HCT116 (cell line): ENCODE results near the gene TNFRSF12A. TPM values are rescaled to one million over a fixed set of nuclear protein-coding genes. Genes with fewer than 3 reads are reported as not detected.

Source experiments
- ATAC-seq: fragments of 200-7000 bp; cut with Tn5 transposase; 2 replicates; pipeline ENCODE4 v1.9.1; 2020; ENCODE audit warnings: mild to moderate bottlenecking, moderate library complexity
- BruUV-seq: library from RNA; stranded (reverse); fragments of 400-500 nt; replicated peaks from 2 replicates; lab custom pipeline; 2021; lab: Mats Ljungman, UMichigan
- CTCF ChIA-PET: fragments of 300-600 bp; sonication (Branson Sonifier 250); formaldehyde crosslinking; loops from one replicate; lab custom pipeline; 2021; ENCODE audit warnings: antibody characterized with exemption; lab: Charles Lee
- POLR2A ChIA-PET: fragments of 300-600, 350-600 bp; sonication (Branson Sonifier 250); formaldehyde crosslinking; loops from one replicate; lab custom pipeline; 2021; ENCODE audit warnings: antibody characterized with exemption; lab: Charles Lee
- RAD21 ChIA-PET, 2 experiments: fragments of 300-600 bp; sonication (Branson Sonifier 250); formaldehyde crosslinking; loops; one replicate each; lab custom pipeline; 2023; ENCODE audit warnings: low total read pairs in 2 of 2; ENCODE audit not compliant: uncharacterized antibody in 2 of 2, unreplicated experiment in 2 of 2, low non-redundant PET in 1 of 2; lab: Charles Lee
- DNase-seq: peaks from one replicate; pipeline ENCODE4 v3.0.0-alpha.2; 2010; ENCODE audit warnings: low read depth, low spot score
- H2AFZ ChIP-seq: fragments of 200-600 bp; shearing (Covaris generic), sonication (generic); 2 replicates; pipeline ENCODE4 v1.6.1; 2017; ENCODE audit warnings: low read depth, mixed run types, mixed read lengths, antibody characterized with exemption, low read length; ENCODE audit not compliant: poor library complexity, severe bottlenecking
- H3K27ac ChIP-seq: 2 replicates; pipeline ENCODE4 v1.5.1; 2012; ENCODE audit warnings: low read depth, low read length
- H3K27me3 ChIP-seq: fragments of 200-600 bp; sonication (generic); 2 replicates; pipeline ENCODE4 v1.6.1; 2016; ENCODE audit warnings: mixed run types, low read length, mixed read lengths; ENCODE audit not compliant: insufficient read depth
- H3K36me3 ChIP-seq, 2 experiments: fragments of 200-500 bp in 1 of 2; fragments of 200-600 bp in 1 of 2; sonication (Bioruptor generic) in 1 of 2; sonication (generic) in 1 of 2; 2 replicates each; pipeline versions ENCODE4 v1.5.1 to v1.6.1; 2014 to 2016; ENCODE audit warnings: low read length in 2 of 2, inconsistent platforms in 1 of 2, mixed read lengths in 1 of 2, mixed run types in 1 of 2; ENCODE audit not compliant: insufficient read depth in 2 of 2, control insufficient read depth in 1 of 2
- H3K4me1 ChIP-seq, 2 experiments: fragments of 200-600 bp in 1 of 2; sonication (generic) in 1 of 2; 2 replicates each; pipeline versions ENCODE4 v1.5.1 to v1.6.1; 2012 to 2017; ENCODE audit warnings: low read length in 2 of 2, inconsistent platforms in 1 of 2, mild to moderate bottlenecking in 1 of 2, mixed read lengths in 1 of 2, mixed run types in 1 of 2, moderate library complexity in 1 of 2; ENCODE audit not compliant: insufficient read depth in 2 of 2, control insufficient read depth in 1 of 2
- H3K4me2 ChIP-seq: fragments of 200-600 bp; sonication (generic); 2 replicates; pipeline ENCODE4 v1.6.1; 2017; ENCODE audit warnings: mixed run types, low read length, mixed read lengths
- H3K4me3 ChIP-seq, 2 experiments: fragments of 200-600 bp in 1 of 2; sonication (generic) in 1 of 2; replicated peaks in 1 of 2; 2 replicates each; pipeline ENCODE4 v1.5.1; 2011 to 2016; ENCODE audit warnings: low read length in 2 of 2, control low read depth in 1 of 2, low read depth in 1 of 2, mild to moderate bottlenecking in 1 of 2, mixed read lengths in 1 of 2, mixed run types in 1 of 2
- H3K79me2 ChIP-seq: fragments of 200-600 bp; sonication (generic); 2 replicates; pipeline ENCODE4 v1.6.1; 2017; ENCODE audit warnings: mild to moderate bottlenecking, mixed run types, low read length, moderate library complexity, mixed read lengths; ENCODE audit not compliant: insufficient read depth
- H3K9ac ChIP-seq: fragments of 200-600 bp; sonication (generic); 2 replicates; pipeline ENCODE4 v1.6.1; 2016; ENCODE audit warnings: low read length, mixed read lengths
- H3K9me2 ChIP-seq: fragments of 200-600 bp; sonication (generic), shearing (Covaris generic); 2 replicates; pipeline ENCODE4 v1.6.1; 2017; ENCODE audit warnings: mixed run types, mild to moderate bottlenecking, moderate library complexity; ENCODE audit not compliant: insufficient read depth
- H3K9me3 ChIP-seq, 2 experiments: fragments of 200-500 bp in 1 of 2; fragments of 200-600 bp in 1 of 2; sonication (Bioruptor generic) in 1 of 2; sonication (generic) in 1 of 2; 2 replicates each; pipeline ENCODE4 v1.6.1; 2014 to 2017; ENCODE audit warnings: low read length in 2 of 2, mixed read lengths in 2 of 2, inconsistent platforms in 1 of 2, low read depth in 1 of 2, mild to moderate bottlenecking in 1 of 2, mixed run types in 1 of 2, moderate library complexity in 1 of 2; ENCODE audit not compliant: control insufficient read depth in 1 of 2, insufficient read depth in 1 of 2
- H4K20me1 ChIP-seq: fragments of 200-600 bp; sonication (generic), shearing (Covaris generic); 2 replicates; pipeline ENCODE4 v1.6.1; 2017; ENCODE audit warnings: mixed run types, mild to moderate bottlenecking, moderate library complexity; ENCODE audit not compliant: insufficient read depth
- CBX3 ChIP-seq: IDR thresholded peaks from 2 replicates; pipeline ENCODE4 v1.6.1; 2012; ENCODE audit warnings: low read depth
- ELF1 ChIP-seq: IDR thresholded peaks from 2 replicates; pipeline ENCODE4 v1.6.1; 2012; ENCODE audit warnings: low read depth, borderline replicate concordance
- POLR2A ChIP-seq: IDR thresholded peaks from 2 replicates; pipeline ENCODE4 v1.7.0; 2011; ENCODE audit warnings: borderline replicate concordance; ENCODE audit not compliant: insufficient read depth, insufficient read length; ENCODE audit errors: extremely low read depth
- SIN3A ChIP-seq: IDR thresholded peaks from 2 replicates; pipeline ENCODE4 v1.6.1; 2012; ENCODE audit warnings: low read depth
- SRF ChIP-seq: IDR thresholded peaks from 2 replicates; pipeline ENCODE4 v1.6.1; 2012; ENCODE audit warnings: low read depth
- YY1 ChIP-seq: IDR thresholded peaks from 2 replicates; pipeline ENCODE4 v1.6.1; 2011; ENCODE audit warnings: low read length, low read depth, moderate library complexity, mild to moderate bottlenecking; ENCODE audit not compliant: insufficient replicate concordance; ENCODE audit errors: extremely low read depth
- ZNF274 ChIP-seq: fragments of 200-500 bp; sonication (Bioruptor generic); IDR thresholded peaks from 2 replicates; pipeline ENCODE4 v1.6.1; 2014; ENCODE audit warnings: mild to moderate bottlenecking, low read depth, low read length, inconsistent platforms
- intact Hi-C: fragments of 100-400 bp; cut with micrococcal nuclease; formaldehyde crosslinking; loops from 2 replicates; pipeline ENCODE4 v1.10.0; 2022
- total RNA-seq: library from RNA; stranded (reverse); gene quantifications from one replicate; pipeline ENCODE4 v1.2.1, GENCODE V29; 2021; ENCODE audit not compliant: unreplicated experiment
- TF ChIP-seq, protein P1 (sequence below): IDR thresholded peaks from 2 replicates; pipeline ENCODE4 v1.6.1; 2011; ENCODE audit warnings: mild to moderate bottlenecking, low read length, moderate library complexity; ENCODE audit not compliant: insufficient replicate concordance; ENCODE audit errors: extremely low read depth
- TF ChIP-seq, protein P2 (sequence below): IDR thresholded peaks from 2 replicates; pipeline ENCODE4 v1.6.1; 2012

TNFRSF12A gene
- total RNA-seq, 1 experiment from 2014 or later = 188 TPM

- H4K20me1 ChIP-seq = no peaks in the 10 kb centered on the region
- H3K9ac ChIP-seq = no peak overlapping the region
- no peak overlapping the region for H2AFZ ChIP-seq
- H3K9me3 ChIP-seq = no peaks in the 10 kb centered on the region
- CTCF ChIA-PET = interaction anchor here (1.1 kb wide), 1 partner anchor 46 kb away, joined by 3 read pairs; no protein-coding TSS in a partner anchor
- H3K27ac ChIP-seq = no peak overlapping the region
- no peaks in the 10 kb centered on the region for H3K36me3 ChIP-seq
- H3K27me3 ChIP-seq = no peaks in the 10 kb centered on the region
- no peak for TF ChIP-seq ELF1
- no peak for TF ChIP-seq SRF
- TF ChIP-seq, protein P1, sequence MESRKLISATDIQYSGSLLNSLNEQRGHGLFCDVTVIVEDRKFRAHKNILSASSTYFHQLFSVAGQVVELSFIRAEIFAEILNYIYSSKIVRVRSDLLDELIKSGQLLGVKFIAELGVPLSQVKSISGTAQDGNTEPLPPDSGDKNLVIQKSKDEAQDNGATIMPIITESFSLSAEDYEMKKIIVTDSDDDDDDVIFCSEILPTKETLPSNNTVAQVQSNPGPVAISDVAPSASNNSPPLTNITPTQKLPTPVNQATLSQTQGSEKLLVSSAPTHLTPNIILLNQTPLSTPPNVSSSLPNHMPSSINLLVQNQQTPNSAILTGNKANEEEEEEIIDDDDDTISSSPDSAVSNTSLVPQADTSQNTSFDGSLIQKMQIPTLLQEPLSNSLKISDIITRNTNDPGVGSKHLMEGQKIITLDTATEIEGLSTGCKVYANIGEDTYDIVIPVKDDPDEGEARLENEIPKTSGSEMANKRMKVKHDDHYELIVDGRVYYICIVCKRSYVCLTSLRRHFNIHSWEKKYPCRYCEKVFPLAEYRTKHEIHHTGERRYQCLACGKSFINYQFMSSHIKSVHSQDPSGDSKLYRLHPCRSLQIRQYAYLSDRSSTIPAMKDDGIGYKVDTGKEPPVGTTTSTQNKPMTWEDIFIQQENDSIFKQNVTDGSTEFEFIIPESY = no peak
- TF ChIP-seq, protein P2, sequence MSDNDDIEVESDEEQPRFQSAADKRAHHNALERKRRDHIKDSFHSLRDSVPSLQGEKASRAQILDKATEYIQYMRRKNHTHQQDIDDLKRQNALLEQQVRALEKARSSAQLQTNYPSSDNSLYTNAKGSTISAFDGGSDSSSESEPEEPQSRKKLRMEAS = no peak
- TF ChIP-seq ZNF274 = no peak
- TF ChIP-seq, all 23 proteins: peak for 0
- no peak for DNase-seq
- intact Hi-C loops = no loop called here
- no peak overlapping the region for H3K4me3 ChIP-seq
- peaks cover 21 to 46% of the 10 kb centered on the region in 2 experiments for H3K4me1 ChIP-seq
- H3K9me2 ChIP-seq = no peaks in the 10 kb centered on the region
- ATAC-seq = no peak
- no peak overlapping the region for H3K4me2 ChIP-seq
- no TSS peak for BruUV-seq
- H3K79me2 ChIP-seq = no peaks in the 10 kb centered on the region; the same call in 1 of the 2 replicates
- ChIA-PET RAD21 (no interaction called here), POLR2A (interaction anchor here (1.5 kb wide), 1 partner anchor 35 kb away, joined by 3 read pairs; the partner anchor contains the start of gene TNFRSF12A)
Measured at GRCh38 chr16:2985462-2985861, 34.7 kb upstream of the TNFRSF12A start.

DNA sequence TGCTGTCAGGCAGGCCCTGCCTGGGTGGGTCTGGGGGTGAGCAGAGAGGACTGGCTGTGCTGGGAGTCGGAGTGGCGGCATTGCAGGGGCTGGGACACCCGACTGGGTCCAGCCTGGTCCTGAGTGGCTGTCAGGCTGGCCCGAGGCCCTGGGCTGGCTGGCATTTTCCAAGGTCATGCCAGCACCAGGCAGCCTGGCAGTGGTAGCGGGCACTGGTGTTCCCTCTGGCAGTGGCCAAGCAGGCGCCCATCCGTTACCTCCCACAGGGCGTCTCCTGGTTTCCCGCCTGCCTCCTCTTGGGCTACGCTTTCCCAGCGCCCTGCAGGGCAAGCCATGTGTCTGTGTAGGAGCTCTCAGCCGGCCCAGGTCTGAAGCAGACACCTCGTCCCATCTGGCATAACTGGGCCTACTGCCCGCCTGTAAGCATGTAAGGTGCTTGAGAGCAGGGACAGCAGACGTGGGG lies 34.2 kb upstream of the TNFRSF12A start:
- Histone ChIP-seq H3K9me2 (no peaks in the 10 kb centered on the region), H3K9ac (no peak overlapping the region), H3K27ac (no peak overlapping the region), H3K4me3 (no peak overlapping the region), H3K4me1 (peaks cover 24 to 46% of the 10 kb centered on the region in 2 experiments), H2AFZ (no peak overlapping the region), H3K79me2 (no peaks in the 10 kb centered on the region; the same call in 1 of the 2 replicates), H3K4me2 (no peak overlapping the region), H3K27me3 (no peaks in the 10 kb centered on the region), H3K36me3 (no peaks in the 10 kb centered on the region), H4K20me1 (no peaks in the 10 kb centered on the region), H3K9me3 (no peaks in the 10 kb centered on the region)
- ATAC-seq (no peak), DNase-seq (no peak)
- intact Hi-C loops = no loop called here
- ChIA-PET POLR2A (interaction anchor here (1.5 kb wide), 1 partner anchor 34 kb away, joined by 3 read pairs; the partner anchor contains the start of gene TNFRSF12A), CTCF (interaction anchor here (1.1 kb wide), 1 partner anchor 46 kb away, joined by 3 read pairs; no protein-coding TSS in a partner anchor), RAD21 (no interaction called here)
- TF ChIP-seq YY1 = no peak
- TF ChIP-seq, protein P1 = no peak
- no peak for TF ChIP-seq POLR2A
- no peak for TF ChIP-seq CBX3
- no peak for TF ChIP-seq SIN3A
- TF ChIP-seq, protein P2 = no peak
- BruUV-seq = no TSS peak
